LNCaP clone FGC (cell line): ENCODE results near the gene PRB4.

Source experiments
- DNase-seq: peaks from one replicate; pipeline ENCODE4 v3.0.0-alpha.2; 2011; ENCODE audit warnings: low read depth
- H3K4me3 ChIP-seq: 2 replicates; pipeline ENCODE4 v1.5.1; 2011; ENCODE audit warnings: mild to moderate bottlenecking, low read depth, low read length, control low read depth
- TF ChIP-seq, protein P1 (sequence below): IDR thresholded peaks from 2 replicates; pipeline ENCODE4 v1.5.1; 2012; ENCODE audit warnings: mild to moderate bottlenecking; ENCODE audit not compliant: control insufficient read depth, insufficient read depth; ENCODE audit errors: extremely low read depth

Gene PRB4

DNA sequence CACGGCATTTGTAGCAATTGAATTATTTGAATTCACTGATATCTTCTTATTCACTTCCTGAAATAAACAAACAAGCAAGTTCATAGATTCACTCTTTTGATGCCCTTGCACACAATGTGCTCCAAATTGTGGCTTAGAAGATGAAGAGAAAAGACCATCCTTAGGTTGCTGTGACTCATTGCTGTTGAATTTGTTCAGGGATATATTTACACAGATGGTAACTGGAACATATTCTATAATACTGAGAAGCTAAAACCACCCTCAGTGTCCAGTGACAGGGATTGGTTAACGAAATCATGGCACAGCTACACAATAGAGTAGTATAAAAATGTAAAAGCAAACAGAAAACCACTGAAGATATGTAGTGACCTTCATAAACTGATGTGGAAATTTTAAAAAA is 3.1 kb downstream of the PRB4 start:
- H3K4me3 ChIP-seq, result no peak overlapping the region
- TF ChIP-seq, protein P1, sequence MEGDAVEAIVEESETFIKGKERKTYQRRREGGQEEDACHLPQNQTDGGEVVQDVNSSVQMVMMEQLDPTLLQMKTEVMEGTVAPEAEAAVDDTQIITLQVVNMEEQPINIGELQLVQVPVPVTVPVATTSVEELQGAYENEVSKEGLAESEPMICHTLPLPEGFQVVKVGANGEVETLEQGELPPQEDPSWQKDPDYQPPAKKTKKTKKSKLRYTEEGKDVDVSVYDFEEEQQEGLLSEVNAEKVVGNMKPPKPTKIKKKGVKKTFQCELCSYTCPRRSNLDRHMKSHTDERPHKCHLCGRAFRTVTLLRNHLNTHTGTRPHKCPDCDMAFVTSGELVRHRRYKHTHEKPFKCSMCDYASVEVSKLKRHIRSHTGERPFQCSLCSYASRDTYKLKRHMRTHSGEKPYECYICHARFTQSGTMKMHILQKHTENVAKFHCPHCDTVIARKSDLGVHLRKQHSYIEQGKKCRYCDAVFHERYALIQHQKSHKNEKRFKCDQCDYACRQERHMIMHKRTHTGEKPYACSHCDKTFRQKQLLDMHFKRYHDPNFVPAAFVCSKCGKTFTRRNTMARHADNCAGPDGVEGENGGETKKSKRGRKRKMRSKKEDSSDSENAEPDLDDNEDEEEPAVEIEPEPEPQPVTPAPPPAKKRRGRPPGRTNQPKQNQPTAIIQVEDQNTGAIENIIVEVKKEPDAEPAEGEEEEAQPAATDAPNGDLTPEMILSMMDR, result no peak
- no peak for DNase-seq

DNA sequence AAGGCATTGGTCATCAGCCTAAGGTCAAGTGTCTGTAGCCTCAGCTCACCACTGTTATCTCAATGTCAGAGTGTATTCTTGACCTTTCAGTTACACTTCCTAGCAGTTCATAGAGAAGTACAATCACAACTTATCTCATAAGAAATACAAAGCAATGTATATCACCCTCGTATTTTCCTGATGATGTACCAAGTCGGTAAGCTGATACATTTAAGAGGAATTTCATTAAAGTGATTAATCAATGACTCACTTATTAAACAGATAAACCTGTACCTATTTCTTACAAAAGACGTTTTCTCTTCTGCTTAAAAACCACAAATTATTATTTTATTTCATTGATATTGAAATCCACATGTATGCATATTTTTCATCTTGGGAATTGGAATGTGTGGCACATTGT is 36.8 kb downstream of the PRB4 start:
- no peak overlapping the region for H3K4me3 ChIP-seq
- TF ChIP-seq, protein P1, result no peak
- DNase-seq, result no peak

DNA sequence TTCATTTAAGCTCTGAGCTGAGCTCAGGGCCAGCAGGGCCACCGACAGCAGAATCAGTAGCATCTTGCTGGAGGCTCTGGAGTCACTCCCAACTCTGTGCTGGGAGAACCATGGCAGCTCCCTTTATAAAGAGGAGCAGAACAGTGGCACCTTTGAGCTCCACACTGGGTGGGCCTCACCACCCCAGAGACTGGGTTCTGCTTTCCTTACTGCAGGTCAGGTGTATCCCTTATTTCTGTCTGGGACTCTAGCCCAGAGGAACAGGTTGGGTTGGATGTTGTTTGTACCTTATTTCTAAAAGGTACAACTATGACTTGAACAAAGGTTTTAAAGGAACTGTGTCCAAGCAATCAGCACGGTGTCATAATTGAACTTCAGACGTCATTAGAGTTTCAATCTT is 40.6 kb downstream of the PRB4 start, which contains the start of gene PRB3:
Gene PRB3, minus strand, starts transcription at position 101 of the 400 bp plus-strand sequence. Its CDS starts 38 bp downstream, at position 63.
- no peak for DNase-seq
- TF ChIP-seq, protein P1, result no peak
- H3K4me3 ChIP-seq, result no peak within 1 kb of the TSS

DNA sequence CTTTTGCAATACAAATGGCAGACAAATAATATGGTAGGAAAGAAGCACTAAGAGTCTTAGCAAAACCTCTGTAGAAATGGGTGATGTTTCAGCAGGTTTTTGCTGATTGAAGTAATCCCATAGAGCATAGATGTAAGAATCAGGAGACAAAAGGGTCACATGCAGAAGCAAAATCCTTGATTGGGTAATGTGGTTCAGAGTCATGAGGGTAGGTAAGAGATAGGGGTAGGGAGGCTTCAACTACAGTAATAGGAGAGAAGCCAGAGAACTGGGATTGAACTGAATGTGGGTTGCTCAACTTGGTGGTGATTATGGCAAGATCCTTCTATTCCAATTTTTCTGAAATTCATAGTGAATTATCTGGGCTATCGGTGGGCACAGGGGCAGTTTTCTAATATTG is 45.7 kb downstream of the PRB4 start:
- TF ChIP-seq, protein P1, result no peak
- H3K4me3 ChIP-seq, result no peak overlapping the region
- no peak for DNase-seq
